Ascending aorta (tissue), 2 donors: Measurements from ENCODE around the gene CFTR. TPM values are rescaled to one million over a fixed set of nuclear protein-coding genes. Genes with fewer than 3 reads are reported as not detected.

ENCODE experiments used
- DNase-seq, 2 donors: peaks; one replicate each; pipeline ENCODE4 v3.0.0-alpha.2; 2019; ENCODE audit warnings: low spot score in 2 of 2
- H3K27ac ChIP-seq, 2 donors: fragments of 200-600 bp; sonication (generic); one replicate each; pipeline ENCODE4 v1.5.1; 2016 to 2017; ENCODE audit warnings: mild to moderate bottlenecking in 1 of 2
- H3K27me3 ChIP-seq: fragments of 200-600 bp; sonication (generic); one replicate; pipeline ENCODE4 v1.5.1; 2017
- H3K36me3 ChIP-seq, 2 donors: fragments of 200-600 bp; sonication (generic); one replicate each; pipeline ENCODE4 v1.5.1; 2016
- H3K4me1 ChIP-seq, 2 donors: fragments of 200-600 bp; sonication (generic); one replicate each; pipeline ENCODE4 v1.5.1; 2016 to 2017; ENCODE audit warnings: mild to moderate bottlenecking in 1 of 2
- H3K4me3 ChIP-seq, 2 donors: fragments of 200-600 bp; sonication (generic); one replicate each; pipeline ENCODE4 v1.5.1; 2016 to 2017; ENCODE audit warnings: mild to moderate bottlenecking in 1 of 2
- H3K9me3 ChIP-seq, 2 donors: fragments of 200-600 bp; sonication (generic); one replicate each; pipeline ENCODE4 v1.5.1; 2016
- intact Hi-C: fragments of 100-400 bp; cut with DNase I; formaldehyde crosslinking; loops from one replicate; pipeline ENCODE4 v1.15.1; 2023
- total RNA-seq: library from RNA; depleted of rRNA; stranded (reverse); fragments of >200 nt; gene quantifications from one replicate; pipeline ENCODE4 v1.1.0, GENCODE V29; 2016
- TF ChIP-seq, protein P1 (sequence below), 3 experiments: fragments of 200-600 bp in 2 of 3; fragments of 450-650 bp in 1 of 3; sonication (generic) in 2 of 3; IDR thresholded peaks; one replicate each; pipeline ENCODE4 v1.5.1; 2016 to 2019; ENCODE audit warnings: antibody characterized with exemption in 3 of 3, mild to moderate bottlenecking in 1 of 3, moderate library complexity in 1 of 3

Gene CFTR
- total RNA-seq, 1 donor from 2014 or later, result 0.21 TPM

DNA sequence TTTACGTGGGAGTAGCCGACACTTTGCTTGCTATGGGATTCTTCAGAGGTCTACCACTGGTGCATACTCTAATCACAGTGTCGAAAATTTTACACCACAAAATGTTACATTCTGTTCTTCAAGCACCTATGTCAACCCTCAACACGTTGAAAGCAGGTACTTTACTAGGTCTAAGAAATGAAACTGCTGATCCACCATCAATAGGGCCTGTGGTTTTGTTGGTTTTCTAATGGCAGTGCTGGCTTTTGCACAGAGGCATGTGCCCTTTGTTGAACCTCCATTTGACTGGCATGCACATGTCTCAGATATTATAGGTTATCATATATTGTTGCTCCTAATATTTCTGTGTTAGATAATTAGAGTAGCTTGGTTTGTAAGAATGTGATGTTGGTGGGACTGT lies 123.8 kb downstream of the CFTR start:
- no peaks in the 10 kb centered on the region for H3K4me1 ChIP-seq

DNA sequence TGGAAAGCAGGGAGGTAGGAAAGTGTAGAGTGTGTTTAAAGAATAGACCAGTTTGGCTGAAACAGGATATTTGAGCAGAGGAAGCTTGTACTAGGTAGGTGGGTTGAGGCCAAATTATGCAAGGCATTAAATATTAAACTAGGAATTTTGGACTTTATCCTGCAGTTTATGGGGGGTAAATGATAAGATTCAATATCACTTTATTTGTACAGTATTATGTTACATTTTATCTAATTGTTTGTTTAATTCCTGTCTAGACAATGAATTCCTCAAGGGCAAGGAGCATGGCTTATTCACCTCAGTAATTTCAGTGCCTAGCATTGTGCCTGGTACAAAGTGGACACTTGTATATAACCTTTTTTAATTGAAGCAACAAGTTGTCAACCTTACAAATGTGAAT lies 125.9 kb downstream of the CFTR start:
- Histone ChIP-seq H3K36me3 (no peaks in the 10 kb centered on the region), H3K4me3 (no peak overlapping the region), H3K4me1 (no peaks in the 10 kb centered on the region), H3K27me3 (no peaks in the 10 kb centered on the region), H3K27ac (no peak overlapping the region), H3K9me3 (no peaks in the 10 kb centered on the region)
- intact Hi-C loops, result no loop called here
- TF ChIP-seq, protein P1, sequence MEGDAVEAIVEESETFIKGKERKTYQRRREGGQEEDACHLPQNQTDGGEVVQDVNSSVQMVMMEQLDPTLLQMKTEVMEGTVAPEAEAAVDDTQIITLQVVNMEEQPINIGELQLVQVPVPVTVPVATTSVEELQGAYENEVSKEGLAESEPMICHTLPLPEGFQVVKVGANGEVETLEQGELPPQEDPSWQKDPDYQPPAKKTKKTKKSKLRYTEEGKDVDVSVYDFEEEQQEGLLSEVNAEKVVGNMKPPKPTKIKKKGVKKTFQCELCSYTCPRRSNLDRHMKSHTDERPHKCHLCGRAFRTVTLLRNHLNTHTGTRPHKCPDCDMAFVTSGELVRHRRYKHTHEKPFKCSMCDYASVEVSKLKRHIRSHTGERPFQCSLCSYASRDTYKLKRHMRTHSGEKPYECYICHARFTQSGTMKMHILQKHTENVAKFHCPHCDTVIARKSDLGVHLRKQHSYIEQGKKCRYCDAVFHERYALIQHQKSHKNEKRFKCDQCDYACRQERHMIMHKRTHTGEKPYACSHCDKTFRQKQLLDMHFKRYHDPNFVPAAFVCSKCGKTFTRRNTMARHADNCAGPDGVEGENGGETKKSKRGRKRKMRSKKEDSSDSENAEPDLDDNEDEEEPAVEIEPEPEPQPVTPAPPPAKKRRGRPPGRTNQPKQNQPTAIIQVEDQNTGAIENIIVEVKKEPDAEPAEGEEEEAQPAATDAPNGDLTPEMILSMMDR (IDR thresholded peaks at IDR 0.05), result no peak
- DNase-seq, result no peak

More for the DNA sequence above, 123.8 kb downstream of the CFTR start:
- TF ChIP-seq, protein P1 (IDR thresholded peaks at IDR 0.05), result no peak
- H3K27ac ChIP-seq, result no peak overlapping the region
- no peak for DNase-seq
- H3K36me3 ChIP-seq, result no peaks in the 10 kb centered on the region
- no peaks in the 10 kb centered on the region for H3K27me3 ChIP-seq
- no peak overlapping the region for H3K4me3 ChIP-seq
- no peaks in the 10 kb centered on the region for H3K9me3 ChIP-seq
- intact Hi-C loops, result no loop called here

DNA sequence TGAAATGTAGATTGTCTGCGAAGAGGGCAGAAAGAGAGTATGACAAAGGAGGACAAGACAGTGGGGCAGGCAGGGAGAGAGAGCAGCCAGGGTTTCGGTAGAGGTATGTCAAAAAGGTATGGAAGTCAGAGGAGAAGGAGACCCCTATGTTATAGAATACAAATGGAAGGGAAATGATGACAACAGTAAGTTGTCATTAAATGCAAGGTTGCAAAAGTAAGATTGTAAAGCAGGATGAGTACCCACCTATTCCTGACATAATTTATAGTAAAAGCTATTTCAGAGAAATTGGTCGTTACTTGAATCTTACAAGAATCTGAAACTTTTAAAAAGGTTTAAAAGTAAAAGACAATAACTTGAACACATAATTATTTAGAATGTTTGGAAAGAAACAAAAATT lies 126.3 kb downstream of the CFTR start:
- Histone ChIP-seq H3K4me1 (no peaks in the 10 kb centered on the region), H3K4me3 (no peak overlapping the region), H3K27ac (no peak overlapping the region), H3K36me3 (no peaks in the 10 kb centered on the region), H3K27me3 (no peaks in the 10 kb centered on the region), H3K9me3 (no peaks in the 10 kb centered on the region)
- DNase-seq, result no peak
- TF ChIP-seq, protein P1 (IDR thresholded peaks at IDR 0.05), result no peak
- intact Hi-C loops, result no loop called here

DNA sequence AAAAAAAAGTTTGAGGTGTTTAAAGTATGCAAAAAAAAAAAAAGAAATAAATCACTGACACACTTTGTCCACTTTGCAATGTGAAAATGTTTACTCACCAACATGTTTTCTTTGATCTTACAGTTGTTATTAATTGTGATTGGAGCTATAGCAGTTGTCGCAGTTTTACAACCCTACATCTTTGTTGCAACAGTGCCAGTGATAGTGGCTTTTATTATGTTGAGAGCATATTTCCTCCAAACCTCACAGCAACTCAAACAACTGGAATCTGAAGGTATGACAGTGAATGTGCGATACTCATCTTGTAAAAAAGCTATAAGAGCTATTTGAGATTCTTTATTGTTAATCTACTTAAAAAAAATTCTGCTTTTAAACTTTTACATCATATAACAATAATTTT lies 130.6 kb downstream of the CFTR start:
- DNase-seq, result no peak
- intact Hi-C loops, result no loop called here
- no peaks in the 10 kb centered on the region for H3K36me3 ChIP-seq
- TF ChIP-seq, protein P1 (IDR thresholded peaks at IDR 0.05), result no peak
- H3K4me3 ChIP-seq, result no peak overlapping the region
- H3K27ac ChIP-seq, result no peak overlapping the region
- H3K9me3 ChIP-seq, result no peaks in the 10 kb centered on the region
- no peaks in the 10 kb centered on the region for H3K27me3 ChIP-seq
- H3K4me1 ChIP-seq, result no peaks in the 10 kb centered on the region

DNA sequence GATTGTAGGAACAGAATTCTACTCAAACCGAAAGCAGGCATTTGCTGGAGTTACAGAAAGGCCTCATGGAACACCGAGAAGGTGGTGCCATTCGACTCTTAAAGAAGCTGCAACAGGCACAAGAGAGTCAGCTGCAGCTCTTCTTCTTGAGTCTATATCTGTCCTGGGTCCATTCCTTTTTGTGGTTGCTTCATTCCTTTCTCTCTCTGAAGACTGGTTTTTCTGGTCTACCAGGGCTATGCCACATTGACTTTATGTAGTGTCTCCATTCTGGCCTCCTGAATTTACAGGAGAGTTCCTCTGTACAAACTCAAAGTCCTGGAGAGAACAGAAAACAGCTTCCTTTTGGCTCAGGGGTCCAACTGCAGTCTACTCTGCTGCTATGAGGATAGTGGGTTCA lies 132.8 kb downstream of the CFTR start:
- Histone ChIP-seq H3K27me3 (no peaks in the 10 kb centered on the region), H3K4me3 (no peak overlapping the region), H3K36me3 (no peaks in the 10 kb centered on the region), H3K4me1 (no peaks in the 10 kb centered on the region), H3K9me3 (no peaks in the 10 kb centered on the region), H3K27ac (no peak overlapping the region)
- no peak for DNase-seq
- TF ChIP-seq, protein P1 (IDR thresholded peaks at IDR 0.05), result no peak
- intact Hi-C loops, result no loop called here

DNA sequence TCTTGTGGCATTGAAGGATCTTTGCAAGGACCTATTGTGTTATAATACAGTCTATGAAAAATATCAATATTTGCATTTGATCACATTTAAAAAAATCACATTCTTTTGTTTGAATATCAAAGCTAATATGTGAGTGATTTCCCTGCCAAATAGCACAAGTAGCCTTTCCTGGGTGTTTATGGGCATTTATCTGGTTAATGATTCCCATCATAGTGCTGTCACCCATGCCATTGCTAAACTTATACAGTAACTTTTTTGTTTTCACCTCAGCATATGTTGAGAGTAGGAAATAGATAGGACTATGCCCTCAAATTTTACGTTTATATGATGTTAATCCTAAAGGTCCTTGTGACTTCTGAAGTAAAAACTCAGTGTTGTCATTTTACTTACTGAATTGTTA lies 136.9 kb downstream of the CFTR start:
- intact Hi-C loops, result no loop called here
- Histone ChIP-seq H3K9me3 (no peaks in the 10 kb centered on the region), H3K27me3 (no peaks in the 10 kb centered on the region), H3K36me3 (no peaks in the 10 kb centered on the region), H3K4me3 (no peak overlapping the region), H3K27ac (no peak overlapping the region), H3K4me1 (no peaks in the 10 kb centered on the region)
- no peak for DNase-seq
- TF ChIP-seq, protein P1 (IDR thresholded peaks at IDR 0.05), result no peak
